Stimulated activated CD8-positive, alpha-beta memory T cell treated with anti-CD3 and anti-CD28 coated beads, Interleukin-7, amount 100 ng/mL, for 48 hours (primary cell): ENCODE results near the gene CEP295NL.
"Not testable (repeated sequence)": the region's sequence is repeated elsewhere in the genome, so short reads cannot be mapped to it uniquely, and the experiment has no call there.

ENCODE experiments used
- DNase-seq, 2 donors: peaks; one replicate each; pipeline ENCODE4 v3.0.0-alpha.2; 2020; ENCODE audit warnings: low read depth in 1 of 2; ENCODE audit errors: extremely low read depth in 1 of 2

CEP295NL gene, protein sequence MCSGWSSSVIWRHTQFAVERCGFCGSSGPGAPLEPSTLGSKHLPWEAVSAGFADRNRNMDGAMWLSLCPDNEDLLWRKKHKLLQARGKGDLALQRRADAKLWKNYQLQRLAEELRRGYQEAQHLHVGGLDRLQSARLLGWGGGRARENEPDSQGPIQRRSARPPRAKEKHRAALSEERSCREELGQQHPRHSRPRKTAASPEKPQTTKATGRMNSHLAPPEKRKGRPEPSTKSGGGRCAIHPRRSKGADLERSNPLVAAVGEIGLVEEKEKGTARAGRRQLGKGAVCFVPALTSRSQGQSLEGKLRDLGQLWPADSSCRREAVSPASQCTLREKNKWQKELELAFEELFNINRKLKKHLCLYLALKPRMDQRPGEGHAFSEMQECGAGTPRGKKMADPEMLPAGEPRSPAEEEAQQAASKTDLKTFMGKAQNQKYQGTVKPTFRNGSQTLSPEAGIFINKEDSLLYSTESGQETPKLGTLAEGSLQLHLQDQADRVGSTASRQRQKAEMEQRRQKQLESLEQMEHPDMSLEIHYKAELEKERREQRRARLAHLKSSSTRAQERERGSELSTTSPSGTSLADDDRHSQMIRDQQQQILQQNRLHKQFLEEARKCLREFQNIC

DNA sequence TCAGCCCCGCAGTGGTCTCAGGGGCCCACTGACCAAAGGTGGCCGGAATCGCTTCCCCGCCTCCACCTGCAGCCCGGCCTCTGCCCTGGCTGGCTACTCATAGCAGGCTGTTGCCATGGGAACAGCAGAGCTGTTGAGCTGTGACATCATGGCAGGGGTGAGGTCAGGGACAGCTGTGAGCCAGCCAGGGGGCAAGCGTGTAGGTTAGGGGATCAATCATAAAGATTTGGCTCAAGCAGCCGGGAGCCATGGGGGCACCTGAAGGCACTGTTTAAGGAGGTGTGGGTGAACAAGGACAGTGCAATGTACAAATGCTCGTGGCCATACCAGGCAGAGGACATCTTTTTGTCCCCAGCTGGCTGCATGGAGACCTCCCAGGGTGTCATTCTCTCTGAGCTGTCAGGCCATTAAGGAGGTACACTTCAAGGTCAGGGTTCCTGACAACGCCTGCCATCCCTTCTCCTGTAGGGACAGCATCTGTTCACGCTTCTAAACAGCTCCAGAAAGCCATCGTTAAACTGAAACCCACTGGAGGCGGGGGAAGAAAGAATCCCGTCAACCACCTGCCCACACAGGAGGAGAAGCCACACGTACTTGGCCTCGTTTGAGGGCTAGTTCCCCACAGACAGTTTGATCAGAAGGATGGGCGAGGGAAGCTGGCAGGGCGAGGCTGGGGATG is at the start of gene CEP295NL:
CEP295NL (minus strand) TSS at position 101 of the 679 bp plus-strand sequence. CDS start 1,373 bp downstream, outside the sequence.
- DNase-seq, result peak in 1 of 2 donors; percentile 34

DNA sequence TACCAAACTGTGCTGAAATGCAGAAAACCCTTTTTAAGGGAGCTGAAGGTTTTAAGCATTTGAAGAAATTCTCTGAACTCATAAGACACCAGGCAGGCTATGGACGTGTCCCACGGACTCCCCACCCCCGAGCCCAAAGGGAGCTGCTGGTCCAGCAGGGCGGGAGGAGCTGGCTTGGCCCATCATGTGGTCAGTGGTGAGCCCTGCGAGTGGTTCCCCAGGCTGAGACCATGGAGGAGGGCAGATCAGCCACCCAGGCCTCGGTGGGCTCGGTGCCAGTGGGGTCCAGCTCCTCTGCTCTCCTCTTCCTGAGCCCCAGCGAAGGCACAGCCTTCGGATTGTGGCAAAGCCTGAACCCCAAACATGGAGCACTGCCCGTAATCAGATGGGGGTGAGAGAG is 49.7 kb upstream of the CEP295NL start:
- no peak for DNase-seq

DNA sequence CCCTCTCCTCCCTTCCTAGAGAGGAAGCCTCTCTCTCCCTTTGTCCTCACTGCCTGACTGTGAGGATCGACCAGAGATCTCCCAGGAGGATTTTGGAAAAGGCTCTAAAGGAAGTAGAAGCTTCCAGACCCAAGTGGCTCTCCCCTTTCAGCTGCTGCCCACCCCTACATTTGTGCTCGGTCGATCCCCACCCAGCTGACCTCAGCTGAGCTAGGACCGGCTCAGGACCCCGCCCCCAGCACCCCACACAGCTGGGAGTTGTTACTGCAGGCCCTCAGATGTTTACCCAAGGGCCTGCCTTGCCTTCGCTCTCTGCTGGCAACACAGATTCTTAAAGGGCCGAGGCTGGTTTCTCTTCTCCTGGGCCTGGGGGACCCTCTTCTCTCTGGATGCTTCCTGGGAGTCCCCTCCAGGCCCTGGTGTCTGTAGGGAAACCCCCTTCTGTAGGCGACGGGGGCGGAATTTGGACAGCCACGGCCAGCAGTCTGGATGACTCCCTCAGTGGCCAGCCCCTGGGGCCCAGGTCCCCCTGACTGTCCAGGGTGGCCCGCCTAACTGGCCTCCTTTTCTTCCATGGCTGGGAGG is 49.1 kb upstream of the CEP295NL start:
- no peak for DNase-seq

DNA sequence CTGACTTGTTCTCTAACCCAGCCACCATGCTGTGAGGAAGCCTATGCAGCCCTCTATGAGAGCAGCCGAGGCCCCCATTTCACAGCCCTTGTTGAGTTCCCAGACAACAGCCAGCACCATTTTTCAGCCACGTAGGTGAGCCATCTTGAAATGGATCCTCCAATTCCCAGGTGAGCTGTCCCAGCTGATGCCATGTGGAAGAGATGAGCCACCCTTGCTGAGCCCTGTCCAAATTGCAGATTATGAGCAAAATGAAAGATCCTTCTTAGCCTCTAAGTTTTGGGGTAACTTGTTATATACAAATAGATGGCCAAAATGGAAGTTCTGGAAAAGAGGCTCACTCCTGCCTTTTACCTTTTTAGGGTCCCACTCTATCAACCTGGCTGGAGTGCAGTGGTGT is 47.9 kb upstream of the CEP295NL start:
- no peak for DNase-seq

DNA sequence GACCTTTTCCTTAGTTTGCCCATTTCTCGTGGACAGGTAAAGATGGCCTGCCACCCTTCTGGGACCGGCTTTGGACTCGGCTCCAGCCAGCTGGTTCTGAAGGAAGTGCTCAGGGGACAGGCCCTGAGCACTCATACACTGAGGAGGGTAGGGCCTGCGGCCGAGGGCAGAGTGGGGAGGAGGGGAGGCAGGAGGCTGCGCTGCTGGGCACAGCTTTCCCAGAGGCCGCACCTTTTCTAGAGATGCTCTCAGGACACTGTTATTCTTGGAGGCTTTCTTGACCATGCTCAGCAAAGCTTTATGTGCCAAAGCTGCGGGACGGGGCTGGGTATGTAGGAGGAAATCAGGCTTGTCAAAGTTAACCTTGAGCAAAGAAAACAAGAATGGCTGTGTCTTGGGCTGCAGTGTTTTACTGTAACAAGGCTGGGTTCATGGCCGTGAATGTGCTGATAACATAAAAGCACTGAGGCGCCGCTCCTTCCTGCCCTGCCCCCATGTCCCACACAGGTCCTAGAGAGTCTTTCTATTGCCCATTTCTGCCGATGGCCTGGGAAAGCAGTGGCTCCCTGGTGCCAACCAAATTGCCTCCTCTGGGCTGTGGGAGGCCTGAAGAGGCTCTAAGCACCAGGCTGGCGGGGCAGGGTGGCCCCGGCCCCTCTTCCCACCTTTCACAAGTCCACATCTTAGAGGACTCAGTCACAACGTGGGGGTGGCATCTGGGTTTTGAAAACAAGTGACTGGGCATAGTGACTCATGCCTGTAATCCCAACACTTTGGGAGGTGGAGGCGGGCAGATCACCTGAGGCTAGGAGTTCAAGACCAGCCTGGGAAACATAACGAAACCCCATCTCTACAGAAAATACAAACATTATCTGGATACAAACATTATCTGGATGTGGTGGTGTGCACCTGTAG is 44.5 kb upstream of the CEP295NL start:
- no peak for DNase-seq

DNA sequence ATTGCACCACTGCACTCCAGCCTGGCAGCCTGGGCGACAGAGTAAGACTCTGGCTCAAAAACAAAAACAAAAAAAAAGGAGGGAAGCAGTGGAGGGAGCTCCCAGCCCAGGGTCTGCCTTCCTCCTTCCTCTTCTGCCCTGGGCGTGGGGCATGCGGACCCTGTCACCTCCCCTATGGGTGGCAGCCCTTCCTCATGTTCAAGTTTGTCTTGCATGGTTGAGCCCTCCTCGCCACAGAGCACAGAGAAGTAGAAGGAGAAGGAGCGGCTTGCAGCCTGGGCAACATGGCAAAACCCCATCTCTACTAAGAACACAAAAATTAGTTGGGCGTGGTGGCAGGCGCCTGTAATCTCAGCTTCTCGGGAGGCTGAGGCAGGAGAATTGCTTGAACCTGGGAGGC is 43.6 kb upstream of the CEP295NL start:
- DNase-seq, result no peak

DNA sequence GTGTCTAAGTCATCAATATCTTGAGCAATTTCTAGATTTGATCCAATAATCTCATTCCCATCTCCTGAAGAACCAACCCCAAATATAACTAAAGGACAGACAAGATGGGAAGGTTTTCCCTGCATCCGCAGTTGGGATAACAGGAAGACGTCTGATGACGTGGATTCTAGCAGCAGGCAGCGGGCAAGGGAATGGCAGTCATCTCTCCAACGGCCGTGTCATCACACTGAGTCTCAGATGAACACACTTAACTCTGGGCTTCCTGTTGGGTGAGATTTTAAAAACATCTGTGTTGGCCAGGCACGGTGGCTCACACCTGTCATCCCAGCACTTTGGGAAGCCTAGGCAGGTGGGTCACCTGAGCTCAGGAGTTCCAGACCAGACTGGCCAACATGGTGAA is 43.1 kb upstream of the CEP295NL start:
- no peak for DNase-seq

DNA sequence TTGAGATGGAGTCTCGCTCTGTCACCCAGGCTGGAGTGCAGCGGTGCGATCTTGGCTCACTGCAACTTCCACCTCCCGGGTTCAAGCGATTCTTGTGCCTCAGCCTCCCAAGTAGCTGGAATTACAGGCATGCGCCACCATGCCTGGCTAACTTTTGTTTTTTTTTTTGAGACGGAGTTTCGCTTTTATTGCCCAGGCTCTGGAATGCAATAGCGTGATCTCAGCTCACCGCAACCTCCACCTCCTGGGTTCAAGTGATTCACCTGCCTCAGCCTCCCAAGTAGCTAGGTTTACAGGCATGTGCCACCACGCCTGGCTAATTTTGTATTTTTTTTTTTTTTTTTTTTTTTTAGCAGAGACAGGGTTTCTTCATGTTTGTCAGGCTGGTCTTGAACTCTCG is 42.5 kb upstream of the CEP295NL start:
- DNase-seq, result not testable (repeated sequence)

DNA sequence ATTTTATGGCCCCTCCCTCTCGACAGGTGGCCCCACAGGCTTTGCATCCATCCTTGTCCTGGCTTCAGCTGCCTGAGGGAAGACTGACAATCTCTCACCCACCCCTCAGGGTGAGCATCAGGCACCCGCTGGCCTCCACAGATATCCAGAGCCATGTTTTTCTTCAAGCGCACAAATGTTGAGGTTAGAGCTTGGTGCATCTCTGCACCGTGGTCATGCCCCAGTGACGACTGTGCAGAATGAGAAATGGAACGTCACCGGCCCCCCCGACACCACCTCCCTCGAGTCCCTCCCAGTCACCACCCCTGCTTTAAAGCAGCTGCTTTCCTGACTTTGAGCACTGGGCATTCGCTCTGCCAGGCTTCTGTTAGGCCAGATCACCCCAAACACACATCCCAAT is 42.0 kb upstream of the CEP295NL start:
- DNase-seq, result no peak

DNA sequence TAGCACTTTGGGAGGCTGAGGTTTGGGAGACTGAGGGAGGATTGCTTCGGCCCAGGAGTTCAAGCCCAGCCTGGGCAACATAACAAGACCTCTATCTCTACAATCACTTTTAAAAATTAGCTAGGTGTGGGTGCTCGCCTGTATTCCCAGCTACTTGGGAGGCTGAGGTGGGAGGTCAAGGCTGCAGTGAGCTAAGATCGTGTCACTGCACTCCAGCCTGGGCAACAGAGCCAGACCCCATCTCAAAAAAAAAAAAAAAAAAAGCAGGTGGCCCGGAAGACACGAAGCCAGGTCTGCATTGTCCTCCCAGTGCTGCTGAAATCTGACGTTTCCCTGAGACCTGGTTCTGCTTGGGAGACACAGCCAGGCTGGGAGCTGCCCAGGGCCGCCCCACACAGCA is 41.0 kb upstream of the CEP295NL start:
- DNase-seq, result no peak

DNA sequence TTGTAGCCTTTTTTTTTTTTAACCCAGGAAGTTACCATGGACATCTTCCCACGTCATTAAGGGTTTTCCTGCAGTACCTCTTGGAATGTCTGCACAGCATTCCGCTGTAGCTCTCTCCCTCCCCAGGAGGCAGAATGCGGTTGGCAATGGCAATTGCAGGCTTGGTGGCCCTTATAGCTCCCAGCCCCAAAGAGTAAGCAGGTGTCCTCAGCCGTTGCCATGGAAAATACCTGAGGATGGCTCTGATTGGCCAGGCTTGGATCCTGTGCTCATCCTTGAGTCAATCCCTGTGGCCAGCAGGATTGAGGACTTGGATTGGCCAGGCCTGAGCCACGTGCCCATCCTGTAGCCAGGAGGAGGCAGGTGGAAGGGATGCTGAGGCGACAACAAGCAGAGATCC is 37.7 kb upstream of the CEP295NL start:
- DNase-seq, result no peak

DNA sequence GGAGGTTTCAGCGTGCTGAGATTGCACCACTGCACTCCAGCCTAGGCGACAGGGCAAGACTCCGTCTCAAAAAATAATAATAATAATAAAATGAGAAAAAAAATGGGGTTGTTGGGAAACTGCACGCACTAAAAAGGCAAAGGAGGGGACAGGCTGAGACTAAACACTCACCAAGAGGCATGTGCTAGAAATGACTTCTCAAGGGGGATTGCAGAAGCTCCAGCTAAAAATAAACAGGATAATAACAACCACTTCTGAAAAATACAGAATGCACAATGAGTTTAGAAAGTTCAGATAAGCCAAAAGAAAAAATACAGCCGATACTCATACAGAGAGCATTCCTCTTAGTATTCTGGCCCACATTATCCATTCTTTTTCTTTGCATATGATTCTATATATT is 37.3 kb upstream of the CEP295NL start:
- DNase-seq, result no peak

DNA sequence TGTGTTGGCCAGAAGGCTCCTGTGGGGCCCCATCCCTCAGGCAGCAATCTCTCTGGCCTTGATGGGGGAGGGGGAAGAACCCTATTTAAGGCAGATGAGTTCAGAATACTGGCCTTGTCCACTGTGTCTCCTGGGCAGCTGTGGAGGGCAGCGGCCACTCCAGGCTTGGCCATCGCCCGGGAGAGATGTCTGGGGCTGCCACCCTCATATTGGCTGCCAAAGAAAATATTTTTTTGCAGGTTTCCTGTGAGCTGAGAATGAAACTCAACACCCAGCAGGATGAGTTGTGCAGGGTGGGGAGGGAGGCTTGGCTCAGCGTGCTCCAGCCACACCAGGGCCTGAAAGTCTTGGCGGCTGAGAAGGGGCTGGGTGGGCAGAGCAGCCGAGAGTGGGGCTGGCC is 36.6 kb upstream of the CEP295NL start:
- DNase-seq, result no peak

DNA sequence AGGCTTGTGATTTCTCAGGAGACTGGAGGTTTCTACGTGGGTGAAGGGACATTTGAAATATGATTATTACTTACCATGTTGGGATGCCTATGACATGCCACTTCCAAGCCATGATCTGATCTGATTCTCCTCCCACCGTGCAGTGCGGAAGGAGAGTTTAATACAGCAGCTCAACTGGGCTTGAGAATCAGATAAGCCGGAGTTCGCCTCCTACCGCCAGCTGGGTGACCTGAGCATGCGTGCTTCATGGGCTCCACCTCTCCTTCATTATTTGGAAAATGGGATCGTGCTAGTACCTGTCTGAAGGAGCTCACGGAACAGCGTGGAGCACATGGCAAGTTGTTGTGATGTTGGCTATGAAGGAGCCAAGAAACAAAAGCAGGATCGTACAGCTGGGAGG is 34.6 kb upstream of the CEP295NL start:
- DNase-seq, result no peak

DNA sequence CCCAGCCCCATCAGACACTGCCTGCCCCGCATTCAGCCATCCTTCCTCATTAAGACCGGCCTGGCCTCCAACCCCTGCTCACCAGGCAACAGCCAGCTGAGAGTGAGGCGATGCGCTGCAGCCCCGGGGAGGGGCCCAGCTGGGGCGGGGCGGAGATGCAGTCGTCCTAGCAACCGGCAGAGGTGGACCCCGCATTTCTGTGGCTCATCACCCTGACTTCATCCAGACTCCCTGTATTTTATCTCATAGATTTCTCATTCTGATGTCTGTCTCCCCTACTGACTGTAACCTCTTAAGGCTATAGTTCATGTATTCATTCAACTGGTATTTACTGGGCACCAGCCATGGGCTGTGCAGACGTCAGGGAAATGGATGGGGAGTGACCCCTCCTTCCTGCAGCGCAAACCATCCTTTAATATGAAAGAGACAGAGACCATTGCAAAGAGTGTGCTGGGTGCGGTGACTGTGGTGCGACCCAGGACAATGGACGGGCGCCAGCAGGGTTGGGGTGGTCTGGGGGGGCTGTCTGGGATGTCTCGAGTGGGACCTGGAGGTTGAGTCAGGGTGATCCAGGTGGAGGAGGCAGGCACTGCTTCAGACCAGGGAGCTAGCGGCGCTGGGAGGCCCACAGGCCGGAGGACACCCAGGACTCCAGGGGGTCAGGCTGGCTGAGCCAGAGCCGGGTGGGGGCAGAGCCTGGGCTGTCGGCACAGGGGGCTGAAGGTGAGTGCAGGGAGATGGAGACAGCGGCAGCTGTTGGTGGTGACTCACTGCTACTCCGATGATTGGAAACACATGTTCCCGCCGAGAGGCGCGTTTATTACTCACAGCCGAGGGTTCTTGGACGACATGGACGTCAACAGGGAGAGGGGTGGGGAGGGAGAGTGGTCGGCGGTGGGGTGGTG is 32.7 kb upstream of the CEP295NL start:
- DNase-seq, result no peak

DNA sequence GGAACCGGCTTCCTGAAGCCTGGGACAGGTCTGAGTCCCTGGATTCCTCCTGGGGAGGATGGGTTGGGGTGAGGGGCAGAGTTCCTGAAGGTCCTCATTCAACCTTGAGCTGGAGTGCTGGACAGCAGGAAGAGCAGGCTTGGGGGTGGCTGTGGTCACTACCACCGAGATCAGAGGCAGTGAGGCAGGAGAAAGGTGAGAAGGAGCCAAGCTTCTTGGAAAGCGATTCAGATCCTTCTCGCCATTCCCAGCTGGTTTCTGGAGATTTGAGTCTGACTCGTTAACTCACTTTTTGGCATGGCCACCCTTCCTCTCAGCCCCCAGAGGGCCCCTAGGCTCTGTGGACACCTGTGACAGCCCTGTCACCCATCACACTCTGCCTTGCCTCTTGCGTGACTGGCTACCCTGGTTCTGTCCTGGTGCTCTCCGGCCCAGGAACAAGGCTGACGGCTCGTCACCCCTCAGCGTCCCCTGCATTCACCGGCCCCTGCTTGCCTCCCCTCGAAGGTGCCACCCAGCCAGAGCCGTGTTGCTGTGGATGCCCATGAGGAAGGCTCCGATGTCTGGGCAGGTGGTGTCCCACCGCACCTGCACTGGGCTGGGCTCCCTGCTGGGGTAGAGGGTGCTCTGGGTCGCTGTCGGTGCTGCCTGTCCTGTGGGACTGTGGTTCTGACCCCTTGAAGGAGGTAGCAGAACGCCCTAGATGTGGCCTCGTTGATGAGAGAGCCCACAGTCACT is 31.8 kb upstream of the CEP295NL start:
- DNase-seq, result no peak

DNA sequence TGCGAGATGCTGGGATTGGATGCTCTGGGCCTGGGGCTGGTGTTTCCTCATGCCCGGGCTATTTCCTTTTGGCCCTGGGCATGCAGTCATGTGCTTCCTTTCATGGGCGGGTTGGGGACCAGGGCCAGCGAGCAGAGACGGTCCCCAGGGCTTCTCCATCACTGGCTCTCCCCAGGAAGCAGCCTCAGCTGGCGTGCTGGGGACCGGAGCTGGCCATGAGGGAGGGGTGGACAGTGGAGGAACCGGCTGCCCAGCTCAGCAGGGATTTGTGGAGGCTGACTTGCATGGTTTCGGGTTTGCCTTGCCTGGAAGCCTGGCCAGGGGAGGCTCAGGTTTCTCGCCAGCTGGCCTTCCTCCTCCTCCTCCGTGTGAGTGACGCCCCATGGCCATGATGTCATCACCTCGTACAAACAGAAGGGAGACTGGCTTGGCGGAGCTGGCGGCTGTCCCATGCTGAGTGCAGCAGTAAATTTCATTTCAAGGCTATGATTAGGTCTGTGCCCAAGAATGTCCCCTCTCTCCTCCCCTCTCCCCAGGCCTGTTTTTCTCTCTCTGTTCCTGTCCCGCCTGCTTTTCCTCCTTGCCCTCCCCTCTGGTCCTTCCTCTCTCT is 31.1 kb upstream of the CEP295NL start:
- no peak for DNase-seq
